Placental epithelial cell (primary cell): ENCODE measurements around the gene FAM184B. TPM values are rescaled to one million over a fixed set of nuclear protein-coding genes. Genes with fewer than 3 reads are reported as not detected.

ENCODE experiments used
- total RNA-seq: library from RNA; depleted of rRNA; stranded (reverse); fragments of >200 nt; gene quantifications from 2 replicates; pipeline ENCODE4 v1.2.3, GENCODE V29; 2012

Gene FAM184B
- total RNA-seq, result under 0.01 TPM in 1 of 2 replicates, not detected in the other

DNA sequence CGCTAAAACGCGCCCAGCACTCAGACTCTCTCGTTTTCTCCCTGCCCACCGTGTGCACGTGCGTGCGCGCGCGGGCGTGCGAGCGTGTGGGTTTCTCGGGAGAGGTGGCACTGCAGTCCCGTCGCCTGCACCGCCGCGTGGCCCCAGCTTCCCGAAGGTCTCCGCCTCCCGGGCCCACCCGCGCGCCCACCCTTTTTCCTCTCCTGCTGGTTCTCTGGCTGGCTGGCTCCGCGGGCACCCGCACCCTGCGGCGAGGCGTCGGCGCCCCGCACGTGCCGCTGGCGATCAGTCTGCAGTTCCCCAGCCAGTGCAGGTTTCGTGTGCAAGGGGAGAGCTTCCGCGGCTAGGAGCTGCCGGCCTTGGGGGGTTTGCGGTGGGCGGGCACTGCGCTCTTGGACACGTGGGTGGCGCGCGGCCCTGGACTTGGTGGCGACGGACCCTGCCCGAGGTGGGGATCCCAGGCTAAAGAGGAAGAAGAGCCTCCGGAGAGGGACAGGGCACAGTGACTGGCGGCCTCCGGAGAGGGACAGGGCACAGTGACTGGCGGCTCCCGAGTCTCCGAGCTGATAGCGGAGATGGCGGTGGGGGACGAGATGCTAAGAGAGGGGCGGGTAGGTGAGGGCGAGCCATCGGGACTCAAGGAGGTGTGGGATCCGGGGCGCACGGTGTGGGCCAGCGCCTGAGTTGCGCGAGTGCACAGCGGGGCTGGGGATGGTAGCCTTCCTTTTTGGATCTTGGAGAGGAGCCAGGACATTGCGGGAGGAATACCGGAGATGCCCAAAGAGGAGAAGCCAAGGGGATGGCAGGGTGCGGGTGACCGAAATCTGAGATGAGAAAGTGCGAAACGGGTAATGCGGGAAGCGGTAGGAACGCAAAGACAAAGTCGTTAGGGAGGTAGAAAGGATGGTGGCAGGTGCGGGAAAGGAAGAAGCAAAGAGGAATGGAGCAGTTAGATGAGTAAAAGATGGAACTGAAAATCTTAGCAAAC is at the start of gene FAM184B:
Gene FAM184B (minus strand): TSS at position 322 of the 988 bp plus-strand sequence. CDS start 322 bp downstream, outside the sequence.

DNA sequence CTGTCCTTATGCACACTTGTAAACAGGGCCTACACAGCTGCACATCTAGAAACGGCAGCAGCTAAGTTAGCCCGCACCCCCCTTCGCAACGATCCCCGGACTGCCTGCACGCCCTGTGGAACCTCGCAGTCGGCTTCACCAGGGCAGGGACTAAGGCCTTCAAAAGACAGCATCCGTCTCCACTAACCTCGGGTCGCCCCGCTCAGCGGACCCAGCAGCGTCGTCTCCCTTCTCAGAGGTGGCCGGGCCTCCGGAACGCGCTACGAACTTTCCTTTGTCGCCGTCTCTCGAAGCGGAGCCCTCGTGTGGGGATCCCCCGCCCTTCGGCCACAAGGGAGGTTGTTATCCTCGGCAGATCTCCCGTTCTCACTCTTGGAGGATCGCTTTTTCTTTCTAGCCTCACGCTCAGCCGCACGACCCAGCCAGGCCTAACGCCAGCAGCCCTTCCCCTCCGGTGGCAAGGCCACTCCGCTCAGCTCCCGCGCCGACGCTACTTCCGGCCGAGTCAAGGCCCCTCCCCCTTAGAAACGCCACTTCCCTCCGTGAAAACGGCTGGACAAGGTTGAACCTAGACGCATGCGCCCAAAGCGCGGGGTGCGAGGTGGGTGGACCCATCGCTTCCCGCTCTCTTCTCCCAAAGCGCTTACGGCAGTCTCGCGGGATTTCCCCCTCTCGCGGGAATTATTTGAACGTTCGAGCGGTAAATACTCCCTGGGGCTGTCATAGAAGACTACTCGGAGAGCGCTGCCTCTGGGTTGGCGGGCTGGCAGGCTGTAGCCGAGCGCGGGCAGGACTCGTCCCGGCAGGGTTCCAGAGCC is 29.0 kb upstream of the FAM184B start, which contains the start of the genes DCAF16 and NCAPG:
Gene DCAF16 (minus strand): TSS at position 498 of the 818 bp plus-strand sequence. CDS start 6,616 bp downstream, outside the sequence.
Gene NCAPG (plus strand): TSS at position 720 of the 818 bp plus-strand sequence. CDS start 99 bp downstream, outside the sequence.

DNA sequence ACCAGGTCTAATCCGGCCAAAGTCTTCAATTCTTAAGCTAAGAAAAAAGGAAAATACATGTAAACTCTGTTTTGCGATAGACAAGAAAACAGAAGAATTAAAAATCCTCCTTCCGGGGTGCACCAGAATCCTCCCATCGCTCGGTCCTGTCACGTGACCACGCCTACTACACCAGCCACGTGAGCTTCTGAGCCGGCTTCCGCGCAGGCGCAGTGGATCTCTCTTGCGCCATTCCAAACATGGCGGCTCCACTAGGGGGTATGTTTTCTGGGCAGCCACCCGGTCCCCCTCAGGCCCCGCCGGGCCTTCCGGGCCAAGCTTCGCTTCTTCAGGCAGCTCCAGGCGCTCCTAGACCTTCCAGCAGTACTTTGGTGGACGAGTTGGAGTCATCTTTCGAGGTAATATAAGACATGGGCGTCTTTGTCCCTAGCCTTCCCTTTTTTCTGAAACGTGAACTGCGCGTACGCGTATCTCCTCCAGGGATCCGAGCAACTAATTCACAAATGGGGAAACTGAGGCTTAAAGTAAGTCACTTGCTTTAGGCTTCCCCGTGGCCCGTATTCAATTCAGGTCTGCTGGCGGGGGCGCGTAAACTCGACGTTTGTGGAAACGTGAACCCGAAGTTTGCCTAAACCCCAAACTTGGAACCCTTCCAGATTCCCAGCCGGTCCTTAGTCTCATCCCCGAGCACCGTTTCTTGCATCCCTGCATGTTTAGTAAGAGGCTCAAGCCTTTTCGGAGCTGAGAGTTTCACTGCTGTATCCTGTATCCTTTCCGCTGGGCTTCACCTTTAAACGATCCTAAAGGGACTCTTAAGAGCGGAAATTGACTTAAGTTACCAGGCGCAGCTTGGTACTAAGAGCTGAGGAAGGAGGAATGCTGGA is 166.8 kb downstream of the FAM184B start, which contains the start of gene MED28:
Gene MED28 (plus strand): TSS at position 226 of the 884 bp plus-strand sequence. CDS start 14 bp downstream, at position 240.

Other genes with a start within 250 kb of the FAM184B start
- gene LAP3, start 204.4 kb downstream of the FAM184B start, total RNA-seq, result 52.2 and 55.9 TPM in 2 replicates
- gene MED28, start 167.0 kb downstream of the FAM184B start, total RNA-seq, result 8.4 and 8.6 TPM in 2 replicates
- 17.8 and 24.7 TPM in 2 replicates for gene DCAF16, start 29.1 kb upstream of the FAM184B start, total RNA-seq
- 7.5 and 8.7 TPM in 2 replicates for gene NCAPG, start 29.4 kb upstream of the FAM184B start, total RNA-seq
- gene LCORL, start 240.1 kb upstream of the FAM184B start, total RNA-seq, result 15.9 and 18.1 TPM in 2 replicates